HG03378 (cell line): ENCODE measurements around the gene PDXK.

ENCODE experiments used
- ATAC-seq: cut with Tn5 transposase; IDR thresholded peaks from one replicate; pipeline ENCODE4 v1.9.1; 2021; ENCODE audit warnings: mild to moderate bottlenecking, moderate library complexity; ENCODE audit not compliant: unreplicated experiment

The PDXK gene

DNA sequence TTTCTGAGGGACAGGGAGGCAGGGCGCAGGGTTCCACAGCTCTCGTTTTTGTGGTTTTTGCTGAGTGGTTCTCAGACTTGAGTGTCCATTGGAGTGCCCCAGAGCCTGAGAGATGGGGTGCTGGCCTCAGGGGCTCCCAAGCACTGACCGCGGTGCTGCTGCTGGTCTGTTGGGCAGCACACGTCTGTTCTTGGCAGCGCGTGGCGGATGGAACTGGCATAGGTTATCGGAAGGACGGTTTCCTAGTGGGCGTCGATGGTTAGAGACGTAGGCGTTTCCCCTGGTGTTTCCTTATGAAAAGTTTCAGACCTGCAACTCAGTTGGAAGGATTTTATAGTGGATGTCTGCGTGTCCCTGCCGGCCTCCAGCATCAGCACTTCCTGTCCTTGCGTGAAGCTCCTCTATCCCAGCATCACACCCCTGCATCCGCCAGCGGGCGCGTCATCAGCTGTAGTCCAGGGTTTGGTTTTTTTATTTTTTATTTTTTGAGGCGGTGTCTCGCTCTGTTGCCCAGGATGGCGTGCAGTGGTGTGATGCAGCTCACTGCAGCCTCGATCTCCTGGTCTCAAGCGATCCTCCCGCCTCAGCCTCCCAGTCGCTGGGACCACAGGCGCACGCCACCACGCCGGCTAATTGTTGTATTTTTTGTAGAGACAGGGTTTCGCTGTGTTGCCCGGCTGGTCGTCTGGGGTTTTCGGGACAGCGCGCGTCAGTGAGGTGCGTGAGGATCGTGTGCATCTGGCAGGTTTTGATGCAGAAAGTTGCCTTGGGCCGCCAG, 82.3 kb downstream of the PDXK start:
- no peak for ATAC-seq

DNA sequence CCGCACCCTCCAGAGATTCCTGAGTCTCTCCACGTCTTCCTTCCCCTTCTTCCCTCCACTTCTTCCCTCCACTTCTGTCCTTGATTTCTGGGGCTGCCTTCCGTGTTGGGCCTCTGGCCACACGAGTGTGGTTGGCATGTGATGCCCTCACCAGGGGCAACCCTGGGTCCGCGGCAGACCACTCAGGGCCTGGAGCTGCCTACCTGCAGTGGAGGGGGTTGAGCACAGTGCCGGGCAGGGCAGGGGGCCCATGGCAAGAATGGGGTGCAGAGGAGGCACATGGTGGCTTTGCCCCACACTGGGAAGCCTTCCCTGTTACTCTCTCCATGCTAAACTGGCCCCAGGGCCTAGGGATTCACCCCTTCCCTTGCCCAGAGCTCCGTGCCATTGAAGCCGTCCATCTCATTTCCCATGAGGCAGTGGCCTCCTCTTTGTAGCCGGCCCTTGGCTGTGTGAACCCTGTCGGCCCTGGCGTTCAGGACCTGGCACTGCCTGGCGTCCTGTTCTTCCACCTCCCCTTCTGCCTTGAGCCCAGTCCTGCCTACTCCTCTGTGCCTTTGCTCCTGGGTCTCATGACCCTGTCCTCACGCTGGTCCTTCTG, 83.9 kb downstream of the PDXK start:
- no peak for ATAC-seq

DNA sequence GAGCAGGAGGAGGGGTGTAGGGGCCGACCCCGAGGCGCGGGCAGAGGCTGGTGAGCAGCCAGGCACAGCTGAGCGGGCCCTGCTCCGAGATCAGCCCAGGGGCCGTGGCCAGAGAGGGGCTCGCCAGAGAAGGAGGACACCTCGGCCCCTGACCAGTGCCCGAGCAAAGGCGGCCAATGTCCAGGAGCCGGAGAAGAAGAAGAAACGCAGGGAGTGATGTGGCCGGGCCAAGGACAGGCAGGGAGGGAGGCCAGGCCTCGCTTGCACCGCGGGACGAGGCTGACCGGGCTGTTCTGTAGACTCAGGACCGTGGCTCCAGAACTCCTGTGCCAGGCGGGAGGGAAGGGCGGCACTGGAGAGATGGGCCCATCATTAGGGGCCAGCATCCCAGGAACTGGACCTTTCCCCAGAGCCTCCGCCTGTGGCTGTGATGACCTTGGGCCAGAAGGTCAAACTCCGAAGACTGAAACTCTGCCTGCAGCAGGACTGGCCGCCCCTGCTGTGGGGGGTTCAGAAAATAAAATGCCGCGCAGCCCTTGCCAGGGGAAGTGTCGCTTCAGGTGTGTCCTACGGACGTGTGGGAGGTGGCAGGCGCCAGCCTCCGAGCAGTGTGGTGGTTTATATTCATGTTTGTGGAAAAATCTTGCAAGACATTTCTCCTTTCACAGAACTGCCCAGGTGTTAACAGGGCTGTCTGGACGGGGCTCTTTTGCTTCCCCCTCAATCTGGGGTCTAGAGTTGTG, 84.8 kb downstream of the PDXK start:
- no peak for ATAC-seq

DNA sequence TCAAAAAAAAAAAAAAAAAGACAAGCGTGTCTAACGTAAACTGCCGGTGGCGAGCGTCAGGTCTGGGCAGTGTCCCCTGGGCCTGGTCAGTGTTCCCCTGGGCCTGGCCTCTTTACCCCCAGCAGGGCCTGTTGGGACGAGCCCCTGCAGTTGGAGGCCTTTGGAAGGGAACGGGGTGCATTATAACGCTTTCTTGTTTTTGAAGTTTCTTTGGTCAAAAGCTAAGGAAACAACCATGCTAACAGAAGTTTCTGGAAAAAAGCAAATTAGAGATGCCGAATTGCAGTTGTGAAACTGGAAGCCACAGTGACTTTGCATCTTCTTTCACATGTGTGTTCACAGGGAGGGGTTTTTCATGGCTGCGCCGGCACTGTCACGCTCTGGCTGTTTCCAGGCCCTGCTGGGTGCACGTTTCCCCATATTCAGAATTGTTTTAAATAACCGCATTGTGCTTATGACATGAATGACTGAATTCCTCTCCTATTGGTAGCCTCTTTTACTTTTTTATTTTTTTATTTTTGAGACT, 86.4 kb downstream of the PDXK start:
- ATAC-seq, result peak; percentile 82

DNA sequence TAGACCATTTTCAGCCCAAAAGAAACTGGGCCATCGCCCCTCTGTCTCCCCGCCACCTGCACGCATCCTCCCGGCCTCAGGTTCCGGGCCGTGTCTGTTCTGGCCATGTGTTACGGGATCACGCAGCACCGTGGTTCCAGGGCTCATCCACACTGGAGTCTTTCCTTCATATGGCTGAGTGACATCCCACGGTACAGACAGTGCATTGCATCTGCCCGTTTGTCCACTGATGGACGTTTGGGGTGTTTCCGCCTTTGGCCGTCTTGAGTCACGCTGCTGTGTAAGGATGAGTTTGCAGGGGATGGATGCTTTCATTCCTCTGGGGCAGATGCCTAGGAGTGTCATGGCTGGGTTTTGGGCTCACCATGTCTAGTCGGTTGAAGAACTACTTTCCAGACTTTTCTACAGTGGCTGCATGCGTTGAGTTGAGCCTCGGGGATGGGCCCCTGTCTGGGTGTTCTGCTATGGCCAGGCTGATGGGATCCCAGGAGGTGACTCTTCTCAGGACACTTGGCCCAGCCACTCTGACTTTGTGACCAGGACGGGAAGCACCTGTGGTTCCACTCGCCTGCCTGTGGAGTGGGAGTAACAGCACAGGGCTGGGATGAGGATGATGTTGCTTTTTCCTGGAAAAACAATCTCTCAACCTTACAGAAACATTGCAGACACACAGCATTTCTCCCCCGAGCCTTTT, 87.2 kb downstream of the PDXK start:
- ATAC-seq, result no peak

DNA sequence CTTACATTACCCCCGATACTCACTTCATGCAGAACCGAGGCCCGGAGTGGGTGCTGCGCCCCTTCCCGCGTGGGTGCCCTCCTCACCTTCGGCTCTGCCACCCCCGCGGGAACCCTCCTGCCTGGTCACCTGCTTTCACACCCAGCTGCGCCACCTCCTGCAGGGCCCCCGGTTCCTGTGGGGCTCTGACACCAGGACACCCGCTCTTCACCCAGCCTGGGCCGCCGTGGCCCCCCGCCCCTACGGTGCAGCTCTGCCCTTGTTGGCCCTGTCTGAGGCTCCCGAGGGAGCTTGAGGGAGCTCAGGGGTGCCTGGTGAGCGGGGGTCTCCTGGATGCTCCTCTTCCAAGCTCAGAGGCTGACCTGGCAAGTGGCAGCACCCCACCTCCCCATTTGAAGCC, 89.4 kb downstream of the PDXK start:
- ATAC-seq, result no peak

DNA sequence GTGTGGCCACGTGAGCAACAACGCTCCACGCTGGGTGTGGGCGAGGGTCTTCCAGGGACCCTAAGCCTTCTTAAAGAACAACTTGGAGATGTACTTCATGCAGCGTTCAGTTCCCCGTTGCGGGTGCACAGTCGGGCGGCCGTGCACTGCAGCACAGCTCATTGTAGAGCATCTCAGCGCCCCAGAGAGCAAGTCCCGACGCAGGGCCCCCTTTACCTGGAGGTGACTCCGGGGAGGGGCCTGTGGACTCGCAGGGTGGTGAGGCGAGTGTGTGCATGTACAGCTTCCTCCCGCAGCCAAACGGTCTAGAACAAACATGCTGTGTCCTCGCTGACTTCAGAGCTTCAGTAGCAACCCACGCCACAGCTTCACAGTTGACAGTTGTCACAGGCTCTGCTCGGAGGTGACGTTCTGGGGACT, 89.9 kb downstream of the PDXK start:
- ATAC-seq, result no peak

DNA sequence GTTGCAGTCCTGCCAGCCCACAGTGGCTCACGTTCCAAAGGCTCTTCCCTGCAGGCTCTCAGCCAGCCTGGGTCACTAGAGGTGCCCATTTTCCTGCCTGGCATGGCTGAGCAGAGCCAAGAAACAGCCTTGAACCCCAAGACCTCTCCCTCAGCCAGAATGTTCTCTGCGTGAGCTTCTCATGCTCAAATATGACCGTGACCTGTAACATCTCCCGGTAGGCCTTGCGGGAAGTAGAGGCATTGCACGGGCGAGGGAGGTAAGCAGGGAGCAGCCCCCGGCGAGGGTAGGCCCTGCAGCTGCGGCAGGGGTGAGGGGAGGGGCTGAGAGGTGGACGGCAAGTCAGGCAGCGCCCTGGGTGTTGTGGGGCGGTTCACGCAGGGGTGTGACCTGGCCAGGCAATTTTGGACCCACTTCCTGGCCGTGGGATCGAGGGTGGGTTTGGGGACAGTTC, 90.4 kb downstream of the PDXK start:
- ATAC-seq, result no peak

DNA sequence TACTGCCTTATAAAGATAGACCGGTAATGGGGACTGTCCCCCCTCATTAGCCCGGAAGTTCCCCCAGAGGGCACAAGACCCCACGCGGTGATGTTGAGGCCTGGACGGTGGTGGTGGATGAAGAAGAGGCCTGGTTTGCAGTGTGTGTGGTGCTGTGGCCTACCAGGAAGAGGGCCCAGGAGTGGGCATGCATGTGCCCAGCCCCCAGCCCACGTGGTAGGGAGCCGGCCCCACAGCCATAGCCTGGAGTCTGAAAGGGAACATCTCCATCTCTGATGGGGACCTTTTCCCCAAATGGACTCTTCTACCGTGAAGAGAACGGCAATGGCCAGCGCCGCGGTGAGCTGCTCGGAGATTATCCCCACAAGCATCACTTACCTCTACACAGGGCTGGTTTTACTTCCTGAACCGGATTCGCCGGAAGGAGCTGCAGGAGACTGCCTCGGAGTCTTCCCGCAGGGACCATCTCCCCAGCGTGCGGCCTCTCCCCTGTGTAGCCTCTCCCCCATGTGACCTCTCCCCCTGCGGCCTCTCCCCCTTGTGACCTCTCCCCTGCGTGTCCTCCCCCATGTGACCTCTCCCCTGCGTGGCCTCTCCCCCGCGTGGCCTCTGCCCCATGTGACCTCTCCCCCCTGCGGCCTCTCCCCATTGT, 91.0 kb downstream of the PDXK start:
- no peak for ATAC-seq

DNA sequence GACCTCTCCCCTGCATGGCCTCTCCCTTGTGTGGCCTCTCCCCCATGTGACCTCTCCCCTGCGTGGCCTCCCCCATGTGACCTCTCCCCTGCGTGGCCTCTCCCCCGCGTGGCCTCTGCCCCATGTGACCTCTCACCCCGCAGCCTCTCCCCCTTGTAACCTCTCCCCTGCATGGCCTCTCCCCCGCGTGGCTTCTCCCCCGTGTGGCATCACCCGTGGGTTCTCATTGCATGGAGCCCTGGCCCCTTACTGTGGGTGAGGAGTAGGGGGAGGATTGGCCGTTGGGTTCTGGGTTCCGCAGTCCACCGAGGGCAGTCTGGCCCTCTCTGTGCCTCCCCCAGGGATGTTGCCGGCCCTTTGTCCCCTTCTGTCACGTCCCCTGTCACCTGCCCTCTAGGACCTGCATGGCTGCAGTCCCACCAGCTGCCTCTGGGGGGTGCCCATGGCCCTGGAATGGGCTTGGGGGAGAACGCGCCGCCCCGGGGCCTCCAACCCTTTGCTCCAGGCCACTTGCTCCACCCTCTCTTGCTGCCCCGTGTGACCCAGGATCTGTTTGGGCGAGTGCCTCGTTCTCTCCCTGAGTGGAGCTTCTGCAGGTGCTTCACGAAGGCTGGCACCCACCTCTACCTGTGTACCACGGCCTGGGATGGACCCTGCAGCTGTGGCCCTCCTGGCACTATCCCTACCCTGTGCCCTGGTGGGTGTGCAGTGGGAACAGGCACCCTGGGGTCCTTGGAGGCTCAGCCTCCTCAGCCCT, 91.8 kb downstream of the PDXK start:
- ATAC-seq, result no peak

DNA sequence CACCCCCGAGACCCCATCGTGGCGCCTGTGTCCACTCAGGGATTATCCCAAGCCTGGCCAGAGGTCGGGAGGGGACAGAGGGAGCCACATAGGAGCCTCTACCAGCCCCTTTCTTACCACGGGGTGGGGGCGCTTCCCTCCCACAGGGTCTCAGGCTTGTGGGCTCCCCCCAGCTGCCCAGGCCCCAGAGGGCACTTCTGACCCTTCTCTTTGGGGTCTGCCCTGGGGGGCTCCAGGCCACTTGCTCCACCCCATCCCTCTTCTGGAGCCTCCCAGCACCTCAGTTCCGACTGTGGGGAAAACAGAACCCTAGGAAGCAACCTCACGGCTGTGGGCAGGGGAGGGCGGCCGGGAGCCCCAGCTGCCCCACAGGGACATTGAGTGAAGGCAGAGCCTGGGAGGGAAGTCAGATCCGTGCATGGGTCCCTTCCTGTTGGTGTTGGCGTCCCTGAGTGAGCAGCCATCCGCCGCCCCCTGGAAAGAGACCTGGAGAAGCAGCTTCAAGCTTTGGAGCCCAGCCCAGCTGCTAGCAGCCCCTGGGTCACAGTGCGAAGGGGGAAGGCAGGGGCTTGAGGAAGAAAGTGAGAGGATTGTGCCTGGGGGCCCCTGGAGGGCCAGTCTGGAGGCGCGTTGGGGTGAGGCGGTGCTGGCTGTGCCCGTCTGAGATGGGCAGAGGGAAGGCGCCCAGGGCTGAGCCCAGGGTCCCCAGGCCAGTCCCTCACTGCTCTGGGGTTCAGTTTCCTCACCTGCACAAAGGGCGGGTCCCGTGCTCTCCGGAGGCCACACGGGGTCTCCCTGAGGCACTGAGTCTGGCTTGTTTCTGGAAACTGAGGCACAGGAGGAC, 92.6 kb downstream of the PDXK start:
- no peak for ATAC-seq
